ENCODE results near the gene PARD3.

The PARD3 gene

GRCh38 chr10:34231441-34232180 is 583.5 kb downstream of the PARD3 start:
- no peak for TF ChIP-seq CTCF (IDR thresholded peaks at IDR 0.05; ENCODE audit: low read depth, low read length)
- Histone ChIP-seq H3K4me3 (ENCODE audit: low read depth, low read length) (no peak overlapping the region), H3K27me3 (ENCODE audit: insufficient read depth, low read depth, severe bottlenecking) (no peaks in the 10 kb centered on the region), H3K9me3 (ENCODE audit: severe bottlenecking) (no peaks in the 10 kb centered on the region), H3K36me3 (no peaks in the 10 kb centered on the region), H3K27ac (no peak overlapping the region)
- no peak for DNase-seq

GRCh38 chr10:34229917-34230316 is 585.2 kb downstream of the PARD3 start:
- no peak overlapping the region for H3K4me3 ChIP-seq (ENCODE audit: low read depth, low read length)

GRCh38 chr10:34228066-34228465 is 587.0 kb downstream of the PARD3 start:
- H3K9me3 ChIP-seq (ENCODE audit: severe bottlenecking): no peaks in the 10 kb centered on the region
- H3K36me3 ChIP-seq: no peaks in the 10 kb centered on the region
- no peak for TF ChIP-seq CTCF (IDR thresholded peaks at IDR 0.05; ENCODE audit: low read depth, low read length)
- no peak for DNase-seq
- no peak overlapping the region for H3K27ac ChIP-seq
- no peaks in the 10 kb centered on the region for H3K27me3 ChIP-seq (ENCODE audit: insufficient read depth, low read depth, severe bottlenecking)
- no peak overlapping the region for H3K4me3 ChIP-seq (ENCODE audit: low read depth, low read length)

More at GRCh38 chr10:34229917-34230316, 585.2 kb downstream of the PARD3 start:
- Histone ChIP-seq H3K36me3 (no peaks in the 10 kb centered on the region), H3K27me3 (ENCODE audit: insufficient read depth, low read depth, severe bottlenecking) (no peaks in the 10 kb centered on the region), H3K9me3 (ENCODE audit: severe bottlenecking) (no peaks in the 10 kb centered on the region), H3K27ac (no peak overlapping the region)
- DNase-seq: no peak
- no peak for TF ChIP-seq CTCF (IDR thresholded peaks at IDR 0.05; ENCODE audit: low read depth, low read length)

- DNase-seq: no peak
- no peaks in the 10 kb centered on the region for H3K27me3 ChIP-seq (ENCODE audit: insufficient read depth, low read depth, severe bottlenecking)
- no peak overlapping the region for H3K4me3 ChIP-seq (ENCODE audit: low read depth, low read length)
These were observed 590.5 kb downstream of the PARD3 start for GRCh38 chr10:34224639-34225038.

GRCh38 chr10:34223658-34224057 is 591.4 kb downstream of the PARD3 start:
- 0 out of 2 replicates have a peak, but pooled peaks have one; percentile 12 for TF ChIP-seq CTCF (IDR thresholded peaks at IDR 0.05; ENCODE audit: low read depth, low read length)
- Histone ChIP-seq H3K4me3 (ENCODE audit: low read depth, low read length) (no peak overlapping the region), H3K36me3 (no peaks in the 10 kb centered on the region), H3K9me3 (ENCODE audit: severe bottlenecking) (no peaks in the 10 kb centered on the region), H3K27ac (no peak overlapping the region), H3K27me3 (ENCODE audit: insufficient read depth, low read depth, severe bottlenecking) (no peaks in the 10 kb centered on the region)
- no peak for DNase-seq

More at GRCh38 chr10:34224639-34225038, 590.5 kb downstream of the PARD3 start:
- H3K36me3 ChIP-seq: no peaks in the 10 kb centered on the region
- no peak overlapping the region for H3K27ac ChIP-seq
- H3K9me3 ChIP-seq (ENCODE audit: severe bottlenecking): no peaks in the 10 kb centered on the region
- TF ChIP-seq CTCF (IDR thresholded peaks at IDR 0.05; ENCODE audit: low read depth, low read length): no peak

GRCh38 chr10:34222359-34222758 is 592.7 kb downstream of the PARD3 start:
- Histone ChIP-seq H3K36me3 (no peaks in the 10 kb centered on the region), H3K27ac (no peak overlapping the region), H3K27me3 (ENCODE audit: insufficient read depth, low read depth, severe bottlenecking) (no peaks in the 10 kb centered on the region), H3K9me3 (ENCODE audit: severe bottlenecking) (no peaks in the 10 kb centered on the region), H3K4me3 (ENCODE audit: low read depth, low read length) (no peak overlapping the region)
- DNase-seq: no peak
- TF ChIP-seq CTCF (IDR thresholded peaks at IDR 0.05; ENCODE audit: low read depth, low read length): no peak

Measured in WERI-Rb-1 (cell line).